NCI-H345 treated with DMSO at 0.1 percent for 48 hours (cell line): Measurements from ENCODE around the gene MAP2K6.
"Not testable (repeated sequence)": the region's sequence is repeated elsewhere in the genome, so short reads cannot be mapped to it uniquely, and the experiment has no call there.

Experiments used
- DNase-seq: peaks from one replicate; lab custom pipeline; 2025; ENCODE audit not compliant: unreplicated experiment; lab: John Stamatoyannopoulos, UW

Gene MAP2K6

GRCh38 chr17:69454051-69454450 lies 39.6 kb downstream of the MAP2K6 start:
- no peak for DNase-seq

GRCh38 chr17:69455040-69455439 lies 40.5 kb downstream of the MAP2K6 start:
- no peak for DNase-seq

GRCh38 chr17:69457603-69458002 lies 43.1 kb downstream of the MAP2K6 start:
- no peak for DNase-seq

GRCh38 chr17:69460963-69461922 lies 46.7 kb downstream of the MAP2K6 start:
- no peak for DNase-seq

GRCh38 chr17:69461951-69462369 lies 47.5 kb downstream of the MAP2K6 start:
- no peak for DNase-seq

GRCh38 chr17:69462882-69463281 lies 48.4 kb downstream of the MAP2K6 start:
- no peak for DNase-seq

- DNase-seq = no peak
These were observed 52.0 kb downstream of the MAP2K6 start for GRCh38 chr17:69466451-69466850.

GRCh38 chr17:69466905-69467667 lies 52.6 kb downstream of the MAP2K6 start:
- DNase-seq = no peak

GRCh38 chr17:69468207-69468606 lies 53.7 kb downstream of the MAP2K6 start:
- no peak for DNase-seq

- DNase-seq = no peak
These were observed 56.2 kb downstream of the MAP2K6 start for GRCh38 chr17:69470702-69471101.

- DNase-seq = no peak
These were observed 56.9 kb downstream of the MAP2K6 start for GRCh38 chr17:69471406-69471805.

GRCh38 chr17:69473841-69474831 lies 59.6 kb downstream of the MAP2K6 start:
- no peak for DNase-seq

GRCh38 chr17:69477204-69477902 lies 62.9 kb downstream of the MAP2K6 start:
- no peak for DNase-seq

- no peak for DNase-seq
These were observed 63.4 kb downstream of the MAP2K6 start for GRCh38 chr17:69477903-69478266.

- peak; percentile 34 for DNase-seq
These were observed 64.4 kb downstream of the MAP2K6 start for GRCh38 chr17:69478916-69479315.

GRCh38 chr17:69479756-69480155 lies 65.3 kb downstream of the MAP2K6 start:
- DNase-seq = not testable (repeated sequence)

- peak; percentile 89 for DNase-seq
These were observed 65.7 kb downstream of the MAP2K6 start for GRCh38 chr17:69480245-69480644.

- no peak for DNase-seq
These were observed 70.8 kb downstream of the MAP2K6 start for GRCh38 chr17:69485251-69485661.

GRCh38 chr17:69485901-69486643 lies 71.6 kb downstream of the MAP2K6 start:
- DNase-seq = no peak
